B cell (primary cell): ENCODE data around the gene HNRNPC.

Source experiments
- EZH2 ChIP-seq: IDR thresholded peaks from 2 replicates; pipeline ENCODE4 v1.6.1; 2012; ENCODE audit warnings: borderline replicate concordance, low read depth, mild to moderate bottlenecking, moderate library complexity, low read length; ENCODE audit not compliant: insufficient read depth, poor library complexity, severe bottlenecking
- TF ChIP-seq, protein P1 (sequence below): fragments of 200-600 bp; IDR thresholded peaks from one replicate; pipeline ENCODE4 v1.8.0; 2022; ENCODE audit warnings: antibody characterized with exemption, mild to moderate bottlenecking

DNA sequence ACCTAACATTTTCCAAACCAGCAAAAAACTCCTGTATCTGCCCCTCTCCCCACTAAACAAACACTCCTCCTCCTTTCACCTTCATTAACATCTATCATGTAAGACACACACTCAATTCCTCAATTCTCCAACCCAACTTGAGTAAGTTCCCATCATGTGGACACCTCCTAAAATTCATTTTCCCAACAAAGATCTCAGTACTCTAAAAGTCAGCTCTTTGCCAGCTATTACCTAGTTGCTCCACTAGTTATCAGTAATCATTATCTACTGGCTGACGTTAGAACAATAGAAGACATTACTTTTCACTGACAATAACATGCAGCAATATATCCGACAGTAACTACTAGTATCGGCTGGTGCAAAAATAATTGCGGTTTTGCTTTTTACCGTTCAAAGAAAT is 42.1 kb downstream of the HNRNPC start:
- TF ChIP-seq EZH2, result no peak
- TF ChIP-seq, protein P1, sequence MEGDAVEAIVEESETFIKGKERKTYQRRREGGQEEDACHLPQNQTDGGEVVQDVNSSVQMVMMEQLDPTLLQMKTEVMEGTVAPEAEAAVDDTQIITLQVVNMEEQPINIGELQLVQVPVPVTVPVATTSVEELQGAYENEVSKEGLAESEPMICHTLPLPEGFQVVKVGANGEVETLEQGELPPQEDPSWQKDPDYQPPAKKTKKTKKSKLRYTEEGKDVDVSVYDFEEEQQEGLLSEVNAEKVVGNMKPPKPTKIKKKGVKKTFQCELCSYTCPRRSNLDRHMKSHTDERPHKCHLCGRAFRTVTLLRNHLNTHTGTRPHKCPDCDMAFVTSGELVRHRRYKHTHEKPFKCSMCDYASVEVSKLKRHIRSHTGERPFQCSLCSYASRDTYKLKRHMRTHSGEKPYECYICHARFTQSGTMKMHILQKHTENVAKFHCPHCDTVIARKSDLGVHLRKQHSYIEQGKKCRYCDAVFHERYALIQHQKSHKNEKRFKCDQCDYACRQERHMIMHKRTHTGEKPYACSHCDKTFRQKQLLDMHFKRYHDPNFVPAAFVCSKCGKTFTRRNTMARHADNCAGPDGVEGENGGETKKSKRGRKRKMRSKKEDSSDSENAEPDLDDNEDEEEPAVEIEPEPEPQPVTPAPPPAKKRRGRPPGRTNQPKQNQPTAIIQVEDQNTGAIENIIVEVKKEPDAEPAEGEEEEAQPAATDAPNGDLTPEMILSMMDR, result no peak
